Astrocyte (in vitro differentiated cells and primary cell): ENCODE data around the gene PHYKPL.

ENCODE experiments used
- EZH2 ChIP-seq: IDR thresholded peaks from 2 replicates; pipeline ENCODE4 v1.6.1; 2012; ENCODE audit warnings: mild to moderate bottlenecking, low read length, inconsistent platforms; ENCODE audit not compliant: insufficient read depth
- TF ChIP-seq, protein P1 (sequence below): IDR thresholded peaks from 2 replicates; pipeline ENCODE4 v1.5.1; 2011; ENCODE audit warnings: low read depth, mild to moderate bottlenecking, inconsistent platforms, low read length, moderate library complexity; ENCODE audit not compliant: insufficient read depth

DNA sequence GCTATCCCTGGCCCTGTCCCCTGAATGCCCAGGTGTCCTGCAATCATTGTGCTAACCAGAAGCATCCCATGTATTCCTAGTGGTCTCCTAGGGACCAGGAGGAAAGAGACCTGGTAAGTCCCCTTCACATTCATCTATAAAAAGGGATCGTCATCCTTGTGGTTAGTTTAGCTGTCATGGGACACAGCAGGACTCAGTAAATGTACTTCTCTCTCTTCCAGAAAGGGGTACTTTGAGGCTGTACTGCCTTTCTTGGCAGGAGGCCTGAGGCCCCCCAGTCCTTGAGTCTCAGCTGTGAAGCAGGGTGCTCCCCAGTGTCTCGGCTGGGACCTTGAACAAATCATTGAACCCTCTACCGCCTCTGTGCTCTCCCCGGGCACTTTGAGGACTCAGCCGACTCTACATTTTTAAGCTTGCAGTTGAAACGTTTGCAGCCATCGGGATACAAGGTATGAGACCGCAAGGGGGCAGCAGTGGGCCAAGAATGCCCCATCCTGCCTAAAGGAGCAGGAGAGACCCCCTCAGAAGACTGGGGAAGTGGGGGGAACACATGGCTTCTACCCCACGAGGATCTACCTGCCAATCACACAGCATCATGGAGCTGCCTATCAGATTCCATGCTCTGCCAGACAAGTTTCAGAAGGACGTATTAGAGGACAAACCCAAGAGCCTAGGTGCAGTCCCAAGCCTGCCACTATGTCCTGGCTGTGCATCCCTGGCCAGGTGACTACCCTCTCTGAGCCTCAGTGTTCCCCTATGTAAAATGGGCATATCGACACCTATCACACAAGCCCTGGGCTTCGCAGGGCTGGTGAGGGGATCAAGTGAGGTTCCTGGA, 2.4 kb upstream of the PHYKPL start:
- TF ChIP-seq, protein P1, sequence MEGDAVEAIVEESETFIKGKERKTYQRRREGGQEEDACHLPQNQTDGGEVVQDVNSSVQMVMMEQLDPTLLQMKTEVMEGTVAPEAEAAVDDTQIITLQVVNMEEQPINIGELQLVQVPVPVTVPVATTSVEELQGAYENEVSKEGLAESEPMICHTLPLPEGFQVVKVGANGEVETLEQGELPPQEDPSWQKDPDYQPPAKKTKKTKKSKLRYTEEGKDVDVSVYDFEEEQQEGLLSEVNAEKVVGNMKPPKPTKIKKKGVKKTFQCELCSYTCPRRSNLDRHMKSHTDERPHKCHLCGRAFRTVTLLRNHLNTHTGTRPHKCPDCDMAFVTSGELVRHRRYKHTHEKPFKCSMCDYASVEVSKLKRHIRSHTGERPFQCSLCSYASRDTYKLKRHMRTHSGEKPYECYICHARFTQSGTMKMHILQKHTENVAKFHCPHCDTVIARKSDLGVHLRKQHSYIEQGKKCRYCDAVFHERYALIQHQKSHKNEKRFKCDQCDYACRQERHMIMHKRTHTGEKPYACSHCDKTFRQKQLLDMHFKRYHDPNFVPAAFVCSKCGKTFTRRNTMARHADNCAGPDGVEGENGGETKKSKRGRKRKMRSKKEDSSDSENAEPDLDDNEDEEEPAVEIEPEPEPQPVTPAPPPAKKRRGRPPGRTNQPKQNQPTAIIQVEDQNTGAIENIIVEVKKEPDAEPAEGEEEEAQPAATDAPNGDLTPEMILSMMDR, result peak; percentile 66
- no peak for TF ChIP-seq EZH2
